GM18511 (cell line): ENCODE data around the gene CNKSR3.

Experiments used
- ATAC-seq: cut with Tn5 transposase; IDR thresholded peaks from one replicate; pipeline ENCODE4 v1.9.1; 2021; ENCODE audit warnings: mild to moderate bottlenecking, moderate library complexity; ENCODE audit not compliant: unreplicated experiment

CNKSR3 gene

DNA sequence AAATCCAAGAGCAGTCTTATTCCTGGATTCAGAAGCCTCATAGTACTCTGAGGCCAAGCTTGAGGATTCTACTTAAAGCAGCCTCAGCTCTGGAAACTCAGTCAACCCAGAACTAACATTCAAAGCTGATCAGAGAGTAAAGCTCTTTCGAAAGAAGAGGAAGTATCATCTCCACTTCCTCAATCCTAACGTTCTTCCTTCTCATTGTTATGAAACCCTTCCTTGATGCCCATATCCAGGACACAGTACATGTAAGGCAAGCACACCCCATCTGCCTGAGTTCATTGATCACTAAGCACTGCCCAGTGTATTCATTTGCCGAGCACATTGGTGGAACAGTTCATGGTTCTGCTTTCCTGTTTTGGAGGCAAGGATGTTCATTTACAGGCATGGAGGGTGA lies 153.8 kb downstream of the CNKSR3 start, which contains the start of gene IPCEF1:
TSS of gene IPCEF1 (minus strand) at position 114 of the 400 bp plus-strand sequence. CDS start 90,856 bp downstream, outside the sequence.
- peak; percentile 32 for ATAC-seq

DNA sequence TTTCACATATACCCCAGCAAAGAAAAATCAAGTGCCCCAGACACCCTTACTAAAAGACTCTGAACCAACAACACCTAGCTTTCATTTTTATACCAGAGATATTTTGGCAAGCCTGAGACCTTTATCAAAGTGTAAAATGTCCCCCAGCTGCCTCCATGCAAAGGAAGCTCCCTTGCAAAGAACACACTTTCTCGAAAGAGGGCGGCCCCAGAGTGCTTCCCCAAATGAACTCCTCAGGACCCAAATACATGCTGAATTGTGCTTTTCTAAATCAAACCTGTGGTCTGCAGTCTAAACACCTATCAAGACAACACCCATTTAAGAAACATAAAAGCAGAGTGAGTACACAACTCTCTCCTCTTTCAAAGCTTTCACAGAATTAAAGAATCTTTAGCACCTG lies 154.4 kb downstream of the CNKSR3 start:
- no peak for ATAC-seq

DNA sequence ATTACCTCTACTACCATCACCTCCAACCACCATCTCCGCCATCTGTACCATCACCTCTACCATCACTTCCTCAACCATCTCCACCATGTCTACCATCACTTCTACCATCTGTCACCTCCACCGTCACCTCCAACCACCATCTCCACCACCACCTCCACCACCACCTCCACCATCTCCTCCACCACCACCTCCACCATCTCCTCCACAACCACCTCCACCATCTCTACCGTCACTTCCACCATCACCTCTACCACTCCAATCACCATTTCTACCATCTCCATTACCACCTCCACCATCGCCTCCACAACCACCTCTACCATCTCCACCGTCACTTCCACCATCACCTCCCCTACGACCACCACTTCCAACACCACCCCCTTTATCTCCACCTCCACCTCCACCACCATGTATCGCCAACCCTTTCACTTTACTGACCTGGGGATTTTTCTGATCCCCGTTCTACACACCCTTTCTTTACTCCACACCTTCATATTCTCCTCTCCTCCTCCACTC lies 156.2 kb downstream of the CNKSR3 start:
- ATAC-seq: no peak

DNA sequence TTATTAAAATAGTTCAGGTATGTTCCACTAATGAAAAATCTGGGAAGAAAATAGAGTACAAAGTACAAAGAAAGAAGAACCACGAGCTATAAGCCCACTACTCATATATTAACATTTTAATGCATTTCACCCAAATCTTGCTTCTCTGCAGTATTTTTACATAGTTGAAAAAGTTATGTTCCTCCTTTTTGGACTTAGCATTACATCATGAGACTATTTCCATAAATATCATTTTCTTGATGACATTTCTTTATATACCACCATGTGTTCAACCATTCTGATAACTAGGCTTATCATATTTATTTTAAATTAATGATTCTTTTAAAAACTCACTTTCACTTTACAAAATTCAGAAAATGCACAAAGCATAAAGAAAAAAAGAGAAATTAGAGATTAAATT lies 156.9 kb downstream of the CNKSR3 start:
- no peak for ATAC-seq

DNA sequence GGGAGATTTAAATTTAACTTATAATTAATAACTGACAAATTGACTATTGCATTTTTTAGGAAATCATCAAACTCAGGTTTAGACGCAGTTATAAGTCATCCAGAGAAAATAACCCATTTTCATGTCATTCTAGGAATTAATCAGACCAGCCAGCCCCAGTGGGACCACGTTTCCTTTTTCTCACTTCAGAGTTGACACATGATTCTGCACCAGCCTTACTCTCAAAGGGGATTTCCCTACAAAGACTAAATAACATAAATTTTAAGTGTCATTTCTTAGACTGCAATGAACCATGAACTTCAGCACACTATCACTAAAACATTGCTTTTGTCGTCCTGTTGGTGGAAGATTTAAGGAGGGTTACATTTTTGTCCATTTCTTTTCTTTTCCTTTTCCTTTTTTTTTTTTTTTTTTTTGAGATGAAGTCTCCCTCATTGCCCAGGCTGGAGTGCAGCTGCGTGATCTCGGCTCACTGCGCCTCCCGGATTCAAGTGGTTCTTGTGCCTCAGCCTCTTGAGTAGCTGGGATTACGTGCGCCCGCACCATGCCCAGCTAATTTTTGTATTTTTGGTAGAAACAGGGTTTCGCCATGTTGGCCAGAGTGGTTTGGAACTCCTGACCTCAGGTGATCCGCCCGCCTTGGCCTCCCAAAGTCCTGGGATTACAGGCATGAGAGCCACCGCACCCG lies 157.4 kb downstream of the CNKSR3 start:
- ATAC-seq: peak; percentile 62

DNA sequence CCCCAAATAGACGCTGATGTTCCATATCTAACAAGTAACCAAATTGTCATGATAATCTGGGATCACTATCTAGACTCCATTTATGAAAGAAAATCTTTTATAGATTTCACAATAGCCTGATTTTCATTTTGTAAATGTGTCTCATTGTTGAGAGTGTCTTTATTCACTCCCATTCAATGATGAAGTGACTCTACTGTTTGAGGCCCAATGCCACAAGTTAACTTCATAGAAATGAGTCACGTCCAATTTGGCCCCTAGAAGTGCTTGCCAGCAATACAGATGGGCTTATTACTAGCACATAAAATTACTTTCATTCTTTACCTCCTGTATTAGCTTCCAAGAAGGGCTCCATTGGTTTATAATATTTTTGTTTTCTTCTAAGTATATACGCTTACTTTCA lies 160.2 kb downstream of the CNKSR3 start:
- ATAC-seq: no peak

DNA sequence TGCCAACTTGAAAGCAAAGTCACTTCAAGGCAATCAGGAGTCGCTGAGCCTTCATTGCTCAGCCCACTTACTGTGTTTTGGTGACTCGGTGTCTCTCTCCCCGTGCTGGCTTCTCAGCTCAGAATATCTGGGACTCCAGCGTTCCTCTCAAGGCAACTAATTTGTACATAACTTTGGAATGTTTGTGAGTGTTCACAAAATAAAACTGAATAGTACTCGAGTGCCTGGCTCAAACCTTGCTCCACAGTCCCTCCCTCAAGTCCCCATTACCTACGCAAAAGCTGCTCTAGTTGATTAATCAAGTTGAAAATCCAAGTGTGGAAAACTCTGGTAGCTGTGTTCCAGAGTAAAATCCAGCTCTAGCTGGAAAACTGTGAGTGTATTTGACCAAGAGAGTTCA lies 162.5 kb downstream of the CNKSR3 start:
- no peak for ATAC-seq

DNA sequence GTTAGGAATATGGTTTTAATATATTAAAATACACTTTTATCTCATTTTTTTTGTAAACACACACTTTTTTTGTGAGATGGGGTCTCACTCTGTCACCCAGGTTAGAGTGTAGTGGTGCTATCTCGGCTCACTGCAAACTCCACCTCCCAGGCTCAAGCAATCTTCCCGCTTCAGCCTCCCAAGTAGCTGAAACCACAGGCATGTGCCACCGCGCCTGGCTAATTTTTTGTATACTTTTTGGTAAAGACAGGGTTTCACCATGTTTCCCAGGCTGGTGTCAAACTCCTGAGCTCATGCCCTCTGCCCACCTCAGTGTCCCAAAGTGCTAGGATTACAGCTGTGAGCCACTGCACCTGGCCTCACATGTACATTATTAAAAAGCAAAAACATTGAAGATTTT lies 164.7 kb downstream of the CNKSR3 start:
- no peak for ATAC-seq

DNA sequence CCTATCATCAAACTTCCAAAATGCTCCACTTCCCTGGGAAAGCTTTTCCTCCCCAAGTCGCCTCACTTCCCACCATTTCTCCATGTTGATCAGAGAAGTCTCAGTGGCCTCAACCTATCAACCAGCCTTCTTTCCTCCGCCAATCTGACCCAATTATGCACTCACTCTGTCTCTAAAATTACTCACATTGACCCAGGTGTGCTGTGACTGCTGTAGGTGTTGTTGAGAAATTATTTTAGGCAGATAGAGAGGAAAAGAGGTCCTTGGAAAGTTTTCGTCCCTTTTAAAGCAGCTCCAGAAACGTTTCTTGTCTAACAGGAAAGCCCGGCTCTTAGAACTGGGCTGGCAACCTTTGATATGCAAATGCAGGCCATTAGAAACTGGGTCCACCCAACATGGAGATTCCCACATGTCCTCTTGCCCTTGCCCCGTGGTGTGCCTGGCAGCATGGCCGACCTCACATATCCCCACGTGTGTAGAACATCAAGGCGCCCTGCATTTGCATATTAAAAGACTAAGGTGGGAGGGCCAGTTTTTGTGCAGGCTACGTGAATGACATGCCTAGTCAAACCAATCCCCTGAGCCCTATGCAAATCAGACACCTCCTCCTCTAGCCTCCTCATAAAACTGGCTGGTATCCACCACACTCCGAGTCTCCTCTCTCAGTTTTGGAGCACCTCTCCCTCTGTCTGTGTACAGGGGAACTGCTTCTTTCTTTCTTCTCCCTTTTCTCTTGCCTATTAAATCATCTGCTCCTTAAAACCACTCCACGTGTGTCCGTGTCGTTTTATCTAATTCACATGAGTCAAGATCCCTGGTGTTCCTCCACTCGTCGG lies 166.8 kb downstream of the CNKSR3 start:
- peak; percentile 66 for ATAC-seq

DNA sequence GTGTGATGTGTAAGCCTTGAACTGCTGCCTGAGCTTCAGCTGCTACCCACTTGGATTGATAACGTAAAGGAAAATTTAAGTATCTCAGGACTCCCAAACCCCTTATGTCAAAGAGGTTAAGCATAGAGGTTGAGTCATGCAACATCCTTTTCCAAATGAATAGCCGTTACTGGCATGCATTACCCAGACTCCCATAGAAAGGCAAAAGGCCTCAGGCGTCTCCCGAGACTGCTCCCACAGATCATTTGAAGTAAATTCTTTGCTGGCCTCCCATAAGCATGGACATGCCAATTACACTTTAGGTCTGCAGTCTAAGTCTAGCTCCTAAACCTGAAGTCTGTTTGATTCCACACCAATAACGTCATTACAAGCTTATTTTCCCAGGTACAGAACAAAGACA lies 168.6 kb downstream of the CNKSR3 start:
- ATAC-seq: no peak

DNA sequence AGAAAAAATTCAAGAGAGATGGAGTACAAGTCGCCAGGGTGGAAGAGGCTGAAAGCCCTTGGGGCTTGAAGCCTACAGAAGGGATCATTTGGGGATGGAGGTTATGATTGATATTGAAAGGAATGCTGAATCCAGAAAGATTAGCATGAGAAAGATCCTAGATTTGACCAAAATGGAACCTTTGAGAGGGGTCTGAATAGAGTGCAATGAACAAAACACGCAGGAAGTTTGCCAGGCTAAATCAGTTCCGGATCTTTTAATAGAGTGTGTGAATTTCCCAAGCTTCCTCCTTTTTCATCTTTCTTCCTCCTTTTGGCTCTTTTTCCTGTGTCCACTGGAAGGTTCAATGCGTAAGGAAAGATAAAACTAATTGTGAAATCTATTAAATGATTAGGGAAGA lies 169.1 kb downstream of the CNKSR3 start:
- no peak for ATAC-seq
